H1 (cell line): ENCODE measurements around the gene TMTC2. TPM values are rescaled to one million over a fixed set of nuclear protein-coding genes. Genes with fewer than 3 reads are reported as not detected.

Source experiments
- BCL11A ChIP-seq, 2 experiments: IDR thresholded peaks; one replicate each; pipeline ENCODE4 v1.6.1; 2011; ENCODE audit warnings: low read depth in 2 of 2, low read length in 2 of 2, mild to moderate bottlenecking in 2 of 2
- MAFK ChIP-seq: IDR thresholded peaks from 2 replicates; pipeline ENCODE4 v1.6.1; 2012; ENCODE audit warnings: low read depth, mild to moderate bottlenecking, improper control_type of control experiment, low read length
- NANOG ChIP-seq: IDR thresholded peaks from 2 replicates; pipeline ENCODE4 v1.6.1; 2011; ENCODE audit warnings: low read length, low read depth, mild to moderate bottlenecking, inconsistent platforms; ENCODE audit not compliant: insufficient read depth, poor library complexity, severe bottlenecking
- RAD21 ChIP-seq, 2 experiments: IDR thresholded peaks in 1 of 2; conservative IDR thresholded peaks in 1 of 2; 2 replicates each; pipeline ENCODE4 v1.6.1; 2011; ENCODE audit warnings: low read depth in 2 of 2, low read length in 2 of 2, improper control_type of control experiment in 1 of 2, inconsistent platforms in 1 of 2, mild to moderate bottlenecking in 1 of 2, moderate library complexity in 1 of 2
- RFX5 ChIP-seq: IDR thresholded peaks from 2 replicates; pipeline ENCODE4 v1.6.1; 2011; ENCODE audit warnings: low read depth, low read length, improper control_type of control experiment, borderline replicate concordance
- polyA plus RNA-seq, 7 experiments: library from polyadenylated mRNA; depleted of rRNA in 3 of 7; stranded (reverse) in 5 of 7; unstranded in 2 of 7; fragments of >200 nt in 5 of 7; fragments of 200-250 nt in 2 of 7; gene quantifications; 1 replicate in 5 of 7; 2 replicates in 1 of 7; 4 replicates in 1 of 7; pipeline versions ENCODE4 v1.2.1 to v1.2.3, GENCODE V29; 2011 to 2013; ENCODE audit warnings: missing spikeins in 2 of 7, mixed read lengths in 2 of 7
- total RNA-seq: library from RNA; stranded (reverse); fragmentation: NEBNext Ultra II Directional; extraction: Animal tissue kit (Norgen Biotek cat#: 25700); gene quantifications from 2 replicates; pipeline ENCODE4 v1.2.1, GENCODE V29; 2021
- TF ChIP-seq, protein P1 (sequence below): IDR thresholded peaks from 2 replicates; pipeline ENCODE4 v1.6.1; 2012; ENCODE audit warnings: inconsistent platforms

Gene TMTC2
- total and polyA plus RNA-seq, 2 of the 8 experiments (the other 6 are each of a cell fraction or from before 2014, with no cell fraction given) = 2.3 to 3.9 TPM

DNA sequence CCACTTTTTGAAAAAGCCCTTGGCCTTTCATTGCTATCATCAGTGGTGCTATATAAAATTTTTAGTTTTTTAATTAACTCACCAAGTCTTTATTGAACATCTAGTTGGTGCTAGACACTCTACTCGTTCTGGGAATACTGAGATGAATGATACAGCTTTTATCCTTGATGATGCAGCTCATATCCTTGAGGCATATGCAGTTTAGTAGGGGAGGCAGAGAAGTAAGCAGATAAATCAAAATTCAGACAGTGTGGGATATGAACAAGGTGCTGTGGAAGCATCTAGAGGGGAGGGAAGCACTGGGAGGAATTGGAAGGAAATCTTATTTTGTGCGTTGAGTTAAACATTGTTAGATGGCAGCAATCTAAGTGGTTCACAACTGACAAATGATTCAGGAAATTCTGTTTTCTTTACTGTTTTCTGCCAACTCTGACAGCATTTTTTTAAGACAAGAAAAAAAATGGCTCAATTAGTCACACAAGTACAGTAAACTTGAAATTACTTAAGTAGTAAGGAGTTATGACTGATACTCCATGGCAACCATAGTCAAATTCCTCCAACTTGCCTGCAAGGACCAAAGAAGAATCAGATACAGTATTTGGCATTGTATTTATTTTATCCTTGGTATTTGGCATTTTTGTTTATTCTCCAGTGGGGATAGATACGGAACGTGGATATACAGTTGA is 119.2 kb downstream of the TMTC2 start (continued):
- TF ChIP-seq RFX5 (no peak), MAFK (no peak), NANOG (no peak), RAD21 (IDR thresholded peaks at IDR 0.05 in 1 of 2, conservative IDR thresholded peaks at IDR 0.05 in 1 of 2; ENCODE audit: low read depth in 2 of 2, low read length in 2 of 2) (no peak), BCL11A (IDR thresholded peaks at IDR 0.05; ENCODE audit: low read depth in 2 of 2, low read length in 2 of 2) (no peak)
- TF ChIP-seq, protein P1, sequence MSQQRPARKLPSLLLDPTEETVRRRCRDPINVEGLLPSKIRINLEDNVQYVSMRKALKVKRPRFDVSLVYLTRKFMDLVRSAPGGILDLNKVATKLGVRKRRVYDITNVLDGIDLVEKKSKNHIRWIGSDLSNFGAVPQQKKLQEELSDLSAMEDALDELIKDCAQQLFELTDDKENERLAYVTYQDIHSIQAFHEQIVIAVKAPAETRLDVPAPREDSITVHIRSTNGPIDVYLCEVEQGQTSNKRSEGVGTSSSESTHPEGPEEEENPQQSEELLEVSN = no peak
